Measurements from ENCODE around the gene MCAM.

MCAM gene

GRCh38 chr11:119316729-119317591 is at the start of gene MCAM:
MCAM (minus strand) TSS chr11:119317130; CDS start chr11:119317101, 29 bp downstream.
- DNase-seq (ENCODE audit: low read depth): no peak

- DNase-seq (ENCODE audit: low read depth): no peak
Observed at GRCh38 chr11:119365071-119365591, 48.2 kb upstream of the MCAM start.

DNA sequence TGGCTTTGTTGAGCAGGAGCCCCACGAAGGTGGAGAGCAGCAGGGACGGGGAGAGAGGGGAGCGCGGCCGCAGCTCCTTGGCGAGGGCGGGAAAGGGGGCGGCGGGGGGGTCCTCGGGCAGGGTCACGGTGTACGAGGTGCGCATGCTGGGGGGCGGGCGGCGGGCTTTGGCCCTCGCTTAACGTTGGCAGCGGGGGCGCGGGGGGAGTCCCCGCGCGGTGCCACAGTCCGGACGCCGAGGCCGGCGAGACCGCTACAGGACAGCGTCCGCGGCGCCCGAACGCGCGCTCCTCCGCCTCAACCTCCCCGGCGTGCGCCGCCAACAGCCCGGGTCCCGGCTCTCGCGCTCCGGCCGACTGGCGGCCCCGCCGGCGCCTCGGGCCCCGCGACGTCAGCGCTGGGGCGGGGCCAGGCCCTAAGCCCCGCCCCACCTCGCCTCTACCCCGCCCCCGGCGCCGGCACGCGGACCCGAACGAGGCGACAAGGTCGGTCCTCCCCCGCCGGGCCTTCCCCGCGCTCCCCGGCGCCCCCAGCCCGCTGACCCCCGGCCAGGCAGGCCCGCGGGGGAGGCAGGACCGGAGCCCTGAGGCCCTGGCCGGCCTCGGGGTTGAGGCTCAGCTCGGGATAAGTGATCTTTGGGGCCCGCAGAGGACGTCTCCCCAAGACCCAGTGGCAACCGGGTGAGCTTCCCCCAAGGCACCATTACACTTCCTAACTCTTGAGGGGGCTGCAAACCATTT is 47.1 kb upstream of the MCAM start:
- DNase-seq (ENCODE audit: low read depth): peak; percentile 33

GRCh38 chr11:119363081-119363850 is 46.3 kb upstream of the MCAM start:
- no peak for DNase-seq (ENCODE audit: low read depth)

DNA sequence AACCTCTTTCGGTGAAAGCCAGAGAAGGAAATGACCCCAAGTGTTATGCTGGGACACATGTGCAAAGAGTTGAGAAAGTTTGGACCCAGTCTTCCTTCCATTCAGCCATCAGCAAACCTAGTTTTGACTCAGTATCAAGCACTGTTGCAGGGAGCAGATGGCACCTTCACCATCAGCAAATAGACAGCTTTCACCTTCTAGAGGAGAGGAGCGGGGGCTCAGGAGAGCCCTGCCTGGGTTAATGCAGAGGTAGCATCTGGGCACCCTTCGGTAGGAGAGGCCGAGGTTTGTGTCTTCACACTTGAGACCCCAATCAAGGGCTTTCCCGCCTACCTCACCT is 45.8 kb upstream of the MCAM start:
- no peak for DNase-seq (ENCODE audit: low read depth)

GRCh38 chr11:119361941-119362725 is 45.2 kb upstream of the MCAM start:
- no peak for DNase-seq (ENCODE audit: low read depth)

GRCh38 chr11:119361056-119361787 is 44.3 kb upstream of the MCAM start:
- no peak for DNase-seq (ENCODE audit: low read depth)

DNA sequence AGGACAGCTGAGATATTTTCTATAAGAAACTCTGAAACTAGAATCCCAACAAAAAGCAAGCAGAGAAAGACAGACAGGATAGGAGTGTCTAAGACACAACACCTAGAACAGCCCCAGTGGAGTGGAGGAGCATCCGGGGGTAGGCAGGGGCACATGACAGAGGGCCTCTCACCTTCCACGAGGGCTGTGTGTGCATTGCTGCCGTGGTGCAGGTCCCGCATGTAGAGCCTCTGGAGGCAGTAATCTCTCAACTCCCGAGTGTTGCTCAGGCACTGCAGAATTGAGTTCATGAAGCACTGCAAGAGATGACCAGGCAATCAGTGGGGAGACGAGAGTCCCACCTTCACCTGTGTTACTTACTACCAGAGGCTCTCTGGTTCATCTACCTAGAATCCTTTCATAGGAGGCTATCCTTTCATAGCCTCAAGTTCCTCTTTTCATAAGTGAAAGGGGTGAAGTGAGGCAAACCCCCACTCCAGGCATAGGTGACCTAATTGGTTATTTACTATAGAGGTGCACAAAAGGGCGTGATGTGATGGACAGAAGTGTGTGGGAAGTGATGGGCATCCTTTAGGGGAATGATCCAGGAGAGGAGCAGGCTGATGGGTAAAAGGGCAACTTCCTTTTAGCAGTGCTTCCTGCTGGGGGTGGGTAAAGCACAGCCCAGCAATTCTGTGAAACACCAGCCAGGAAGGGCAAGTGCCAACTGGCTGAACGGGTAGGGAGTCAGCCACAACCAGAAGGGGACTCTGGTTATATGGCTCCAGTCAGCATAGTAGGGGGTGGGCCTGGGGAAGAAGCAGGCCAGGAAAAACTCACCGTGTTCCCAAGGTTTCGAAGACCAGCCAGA is 42.7 kb upstream of the MCAM start:
- no peak for DNase-seq (ENCODE audit: low read depth)

- DNase-seq (ENCODE audit: low read depth): no peak
Observed at GRCh38 chr11:119357074-119357473, 40.1 kb upstream of the MCAM start.

GRCh38 chr11:119356349-119357031 is 39.6 kb upstream of the MCAM start:
- peak; percentile 51 for DNase-seq (ENCODE audit: low read depth)

GRCh38 chr11:119355091-119355843 is 38.3 kb upstream of the MCAM start:
- DNase-seq (ENCODE audit: low read depth): no peak

- no peak for DNase-seq (ENCODE audit: low read depth)
Observed at GRCh38 chr11:119352857-119353260, 35.9 kb upstream of the MCAM start.

DNA sequence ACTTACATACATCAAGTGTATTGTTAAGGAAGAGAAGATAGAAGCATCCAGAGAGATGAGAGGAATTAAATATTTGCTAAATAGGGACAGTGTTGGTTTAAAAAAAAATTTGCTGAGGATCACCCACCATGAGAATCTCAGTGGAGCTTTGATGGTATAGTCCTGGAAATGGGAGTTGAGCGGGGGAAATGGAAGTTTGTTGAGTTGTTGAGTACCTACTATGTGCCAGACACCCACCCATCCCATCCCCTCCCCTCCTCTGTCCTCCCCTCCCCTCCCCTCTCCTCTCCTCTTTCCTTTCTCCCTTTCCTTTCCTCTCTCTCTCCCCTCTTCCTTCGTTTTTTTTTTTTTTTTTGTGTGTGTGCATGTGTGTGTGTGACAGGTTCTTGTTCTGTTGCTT is 34.3 kb upstream of the MCAM start:
- no peak for DNase-seq (ENCODE audit: low read depth)

DNA sequence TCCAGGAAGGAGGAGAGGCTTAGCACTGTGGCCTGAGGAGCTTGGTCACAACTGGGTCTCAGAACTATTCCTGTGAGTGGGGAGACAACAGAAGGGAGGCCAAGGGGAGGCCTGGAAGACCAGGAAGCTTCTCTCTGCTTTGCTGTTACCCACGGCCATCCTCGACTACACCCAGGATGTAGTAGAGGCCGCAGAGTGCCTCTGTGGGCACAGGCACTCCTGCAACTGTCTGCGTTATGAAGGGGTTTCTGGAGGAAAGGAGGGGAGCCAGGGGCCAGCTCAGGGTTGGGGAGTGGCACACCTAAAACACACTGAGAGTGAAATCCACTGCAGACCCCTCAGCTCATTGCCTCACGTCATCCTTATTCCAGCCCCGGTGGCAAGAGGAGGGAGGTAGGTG is 33.4 kb upstream of the MCAM start:
- no peak for DNase-seq (ENCODE audit: low read depth)

- DNase-seq (ENCODE audit: low read depth): no peak
Observed at GRCh38 chr11:119347940-119348605, 31.1 kb upstream of the MCAM start.

GRCh38 chr11:119347242-119347641 is 30.3 kb upstream of the MCAM start:
- DNase-seq (ENCODE audit: low read depth): no peak

DNA sequence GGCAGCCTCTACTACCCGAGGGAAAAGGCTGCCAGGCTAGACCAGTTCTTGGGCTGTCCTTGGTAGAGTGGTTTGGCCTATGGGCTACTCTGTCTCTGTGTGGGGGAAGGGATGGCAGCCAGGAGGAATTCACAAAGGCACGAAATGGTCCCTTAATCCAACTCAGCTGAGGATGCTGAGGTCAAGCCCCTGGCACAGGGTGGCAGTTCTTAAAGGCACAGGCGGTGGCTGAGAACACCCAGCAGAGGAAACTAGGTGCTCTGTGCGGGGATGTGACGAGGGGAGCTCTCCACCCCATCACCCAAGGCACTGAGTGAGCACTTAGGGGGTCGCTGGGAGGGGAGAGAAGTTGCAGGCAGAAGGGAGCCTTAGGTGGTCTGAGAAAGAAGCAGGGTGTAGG is 29.7 kb upstream of the MCAM start, which contains the start of gene MFRP:
Gene MFRP, minus strand, starts transcription at position 101 of the 400 bp plus-strand sequence. CDS start 192 bp downstream, outside the sequence.
- DNase-seq (ENCODE audit: low read depth): no peak

DNA sequence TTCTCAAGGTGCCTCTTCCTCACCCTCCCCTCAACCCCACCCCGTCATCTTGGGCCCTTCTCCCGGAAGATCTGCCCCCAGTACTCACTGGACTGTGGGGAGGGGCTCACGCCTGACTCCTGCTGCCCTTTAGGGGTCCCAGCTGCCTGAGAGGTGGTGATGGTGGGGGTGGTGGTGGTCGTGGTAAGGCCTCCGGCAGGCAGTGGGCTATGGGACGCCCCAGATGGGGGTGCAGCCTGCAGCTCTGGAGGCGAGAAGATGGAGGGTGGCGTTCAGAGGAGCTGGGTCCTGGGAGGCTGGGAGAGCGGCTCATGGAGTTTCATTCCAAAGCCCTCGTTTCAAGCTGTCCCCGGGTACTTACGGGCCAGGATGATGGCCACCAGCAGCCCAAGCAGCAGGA is 28.8 kb upstream of the MCAM start:
- DNase-seq (ENCODE audit: low read depth): no peak

Measured in activated T-helper 9 cell treated with anti-CD3 and anti-CD28 coated beads, Interleukin-2, amount 50 U/mL, for 16 hours (primary cell).